ENCODE data around the gene TBC1D1.
A peak's percentile ranks its signal among the peaks of the same experiment; 100 is the strongest.

Gene TBC1D1

GRCh38 chr4:37995299-37995821 is 104.5 kb downstream of the TBC1D1 start:
- DNase-seq: no peak

GRCh38 chr4:37995981-37996775 is 105.3 kb downstream of the TBC1D1 start:
- DNase-seq: no peak

GRCh38 chr4:37998226-37998625 is 107.3 kb downstream of the TBC1D1 start:
- DNase-seq: no peak

- peak; percentile 16 for DNase-seq
Observed at GRCh38 chr4:37999000-37999716, 108.3 kb downstream of the TBC1D1 start.

- DNase-seq: no peak
Observed at GRCh38 chr4:37999965-38000364, 109.1 kb downstream of the TBC1D1 start.

GRCh38 chr4:38001927-38002326 is 111.0 kb downstream of the TBC1D1 start:
- DNase-seq: no peak

- DNase-seq: no peak
Observed at GRCh38 chr4:38002451-38003071, 111.7 kb downstream of the TBC1D1 start.

- DNase-seq: no peak
Observed at GRCh38 chr4:38003102-38003501, 112.2 kb downstream of the TBC1D1 start.

GRCh38 chr4:38003628-38004027 is 112.7 kb downstream of the TBC1D1 start:
- no peak for DNase-seq

GRCh38 chr4:38004062-38004461 is 113.2 kb downstream of the TBC1D1 start:
- DNase-seq: no peak

GRCh38 chr4:38004887-38005286 is 114.0 kb downstream of the TBC1D1 start:
- no peak for DNase-seq

- no peak for DNase-seq
Observed at GRCh38 chr4:38005637-38006036, 114.8 kb downstream of the TBC1D1 start.

GRCh38 chr4:38007645-38008044 is 116.8 kb downstream of the TBC1D1 start:
- DNase-seq: no peak

GRCh38 chr4:38008571-38009021 is 117.7 kb downstream of the TBC1D1 start:
- DNase-seq: no peak

GRCh38 chr4:38009421-38009820 is 118.5 kb downstream of the TBC1D1 start:
- DNase-seq: no peak

- DNase-seq: no peak
Observed at GRCh38 chr4:38009949-38010348, 119.1 kb downstream of the TBC1D1 start.

- DNase-seq: no peak
Observed at GRCh38 chr4:38011511-38012162, 120.8 kb downstream of the TBC1D1 start.

GRCh38 chr4:38013461-38014366 is 122.8 kb downstream of the TBC1D1 start:
- no peak for DNase-seq

GRCh38 chr4:38014421-38014852 is 123.6 kb downstream of the TBC1D1 start:
- no peak for DNase-seq

- no peak for DNase-seq
Observed at GRCh38 chr4:38015886-38016515, 125.1 kb downstream of the TBC1D1 start.

GRCh38 chr4:38016698-38017097 is 125.8 kb downstream of the TBC1D1 start:
- DNase-seq: no peak

Measured in CD4-positive, alpha-beta T cell treated with Interleukin-6 for 4 hours (primary cell).